Purkinje cell (primary cell): Measurements from ENCODE around the gene YTHDC1. TPM values are rescaled to one million over a fixed set of nuclear protein-coding genes. Genes with fewer than 3 reads are reported as not detected.

ENCODE experiments used
- polyA plus RNA-seq: library from polyadenylated mRNA; unstranded; fragments of >200 nt; fragmentation: Nextera tagmentation; gene quantifications from 2 replicates; pipeline ENCODE4 v1.2.1, GENCODE V29; 2014

Gene YTHDC1
- polyA plus RNA-seq: 23.7 and 26.3 TPM in 2 replicates

GRCh38 chr4:68349649-68350360 lies at the start of gene YTHDC1:
YTHDC1 (minus strand) TSS chr4:68350090; CDS start chr4:68349753, 337 bp downstream.

Other genes starting within 250 kb of the YTHDC1 start
- gene TMPRSS11F, start 220.2 kb downstream of the YTHDC1 start, polyA plus RNA-seq: not detected in 2 replicates
- gene TMPRSS11B, start 104.4 kb downstream of the YTHDC1 start, polyA plus RNA-seq: not detected in 2 replicates
- gene TMPRSS11E, start 97.4 kb upstream of the YTHDC1 start, polyA plus RNA-seq: not detected in 2 replicates
- not detected in 2 replicates for gene UGT2B17, start 226.2 kb upstream of the YTHDC1 start, polyA plus RNA-seq